Gastrocnemius medialis (tissue), 4 donors: Measurements from ENCODE around the gene GYG2. TPM values are rescaled to one million over a fixed set of nuclear protein-coding genes. Genes with fewer than 3 reads are reported as not detected.

Experiments
- ATAC-seq, 2 donors: fragments of 150-250 bp; one replicate each; pipeline ENCODE4 v1.9.1; 2016
- DNase-seq, 2 donors: peaks; one replicate each; pipeline ENCODE4 v3.0.0-alpha.2; 2019
- H3K27ac ChIP-seq, 4 donors: fragments of 200-600 bp; sonication (generic); 1 replicate in 1 of 4; 2 replicates in 3 of 4; pipeline ENCODE4 v1.5.1; 2016 to 2018; ENCODE audit warnings: mild to moderate bottlenecking in 2 of 4, moderate library complexity in 1 of 4
- H3K27me3 ChIP-seq, 3 donors: fragments of 200-600 bp; sonication (generic) in 2 of 3; 1 replicate in 1 of 3; 2 replicates in 2 of 3; pipeline versions ENCODE4 v1.5.1 to v1.6.0; 2016 to 2019; ENCODE audit warnings: mild to moderate bottlenecking in 1 of 3, moderate library complexity in 1 of 3
- H3K36me3 ChIP-seq, 2 donors: fragments of 200-600 bp; sonication (generic) in 1 of 2; one replicate each; pipeline ENCODE4 v1.5.1; 2017 to 2018
- H3K4me1 ChIP-seq, 2 donors: fragments of 200-600 bp; sonication (generic) in 1 of 2; one replicate each; pipeline ENCODE4 v1.5.1; 2016 to 2017; ENCODE audit warnings: mild to moderate bottlenecking in 2 of 2
- H3K4me3 ChIP-seq, 4 donors: fragments of 200-600 bp; sonication (generic) in 3 of 4; 1 replicate in 1 of 4; 2 replicates in 3 of 4; pipeline ENCODE4 v1.5.1; 2016 to 2019; ENCODE audit warnings: mild to moderate bottlenecking in 2 of 4
- H3K9me3 ChIP-seq, 3 donors: fragments of 200-600 bp; sonication (generic) in 2 of 3; 1 replicate in 1 of 3; 2 replicates in 2 of 3; pipeline ENCODE4 v1.5.1; 2016 to 2019
- CTCF ChIP-seq, 5 experiments: fragments of 450-650 bp in 3 of 5; fragments of 200-600 bp in 2 of 5; sonication (generic) in 2 of 5; IDR thresholded peaks in 4 of 5; conservative IDR thresholded peaks in 1 of 5; 1 replicate in 4 of 5; 2 replicates in 1 of 5; pipeline ENCODE4 v1.5.1; 2016 to 2019; ENCODE audit warnings: antibody characterized with exemption in 5 of 5, mild to moderate bottlenecking in 3 of 5, moderate library complexity in 3 of 5
- POLR2A ChIP-seq, 2 donors: fragments of 450-650 bp; IDR thresholded peaks; one replicate each; pipeline ENCODE4 v1.6.1; 2017; ENCODE audit warnings: antibody characterized with exemption in 2 of 2, mild to moderate bottlenecking in 2 of 2, moderate library complexity in 2 of 2
- in situ Hi-C, 4 donors: fragments of 200-750 bp; cut with MboI; loops; one replicate each; pipeline versions ENCODE4 v1.15.0 to v1.8.0; 2017; ENCODE audit warnings: low sequenced_read_pairs in 4 of 4
- intact Hi-C: fragments of 100-400 bp; cut with DNase I; formaldehyde crosslinking; loops from one replicate; pipeline ENCODE4 v1.15.1; 2023; ENCODE audit warnings: low total_unique reads
- total RNA-seq, 4 donors: library from RNA; depleted of rRNA; stranded (reverse); fragments of >200 nt; gene quantifications; one replicate each; pipeline versions ENCODE4 v1.1.0 to v1.2.3, GENCODE V29; 2016

Gene GYG2
- total RNA-seq, 4 donors from 2014 or later = 0.67 to 0.92 TPM; not detected in 2

- no peak overlapping the region for H3K4me3 ChIP-seq
- DNase-seq = no peak
- H3K4me1 ChIP-seq = no peaks in the 10 kb centered on the region
- in situ Hi-C loops (no loop called here), intact Hi-C loops (no loop called here)
- H3K27me3 ChIP-seq = no peaks in the 10 kb centered on the region
- H3K36me3 ChIP-seq = no peaks in the 10 kb centered on the region
- no peak for ATAC-seq
- no peak overlapping the region for H3K27ac ChIP-seq
- TF ChIP-seq CTCF (IDR thresholded peaks at IDR 0.05 in 4 of 5, conservative IDR thresholded peaks at IDR 0.05 in 1 of 5) = no peak
- no peak for TF ChIP-seq POLR2A (IDR thresholded peaks at IDR 0.05)
- H3K9me3 ChIP-seq = no peaks in the 10 kb centered on the region
Observed at GRCh38 chrX:2867206-2867605, 38.5 kb downstream of the GYG2 start.

- H3K27me3 ChIP-seq = no peaks in the 10 kb centered on the region
- H3K9me3 ChIP-seq = no peaks in the 10 kb centered on the region
- no peak overlapping the region for H3K4me3 ChIP-seq
- H3K4me1 ChIP-seq = no peaks in the 10 kb centered on the region
- no peaks in the 10 kb centered on the region for H3K36me3 ChIP-seq
- DNase-seq = no peak
- intact Hi-C loops = no loop called here
- ATAC-seq = no peak
- TF ChIP-seq CTCF (IDR thresholded peaks at IDR 0.05 in 4 of 5, conservative IDR thresholded peaks at IDR 0.05 in 1 of 5) (no peak), POLR2A (IDR thresholded peaks at IDR 0.05) (no peak)
- in situ Hi-C loops = no loop called here
- H3K27ac ChIP-seq = no peak overlapping the region
Observed at GRCh38 chrX:2870650-2871049, 41.9 kb downstream of the GYG2 start.

GRCh38 chrX:2871831-2872230, 43.1 kb downstream of the GYG2 start:
- Histone ChIP-seq H3K4me3 (no peak overlapping the region), H3K36me3 (no peaks in the 10 kb centered on the region), H3K9me3 (no peaks in the 10 kb centered on the region), H3K4me1 (no peaks in the 10 kb centered on the region), H3K27ac (no peak overlapping the region), H3K27me3 (no peaks in the 10 kb centered on the region)
- no peak for DNase-seq
- ATAC-seq = no peak
- in situ Hi-C loops (no loop called here), intact Hi-C loops (no loop called here)
- TF ChIP-seq POLR2A (IDR thresholded peaks at IDR 0.05) = no peak
- no peak for TF ChIP-seq CTCF (IDR thresholded peaks at IDR 0.05 in 4 of 5, conservative IDR thresholded peaks at IDR 0.05 in 1 of 5)

- Histone ChIP-seq H3K4me1 (no peaks in the 10 kb centered on the region), H3K4me3 (no peak overlapping the region), H3K27me3 (no peaks in the 10 kb centered on the region), H3K36me3 (no peaks in the 10 kb centered on the region), H3K9me3 (no peaks in the 10 kb centered on the region), H3K27ac (no peak overlapping the region)
- TF ChIP-seq POLR2A (IDR thresholded peaks at IDR 0.05) = no peak
- TF ChIP-seq CTCF (IDR thresholded peaks at IDR 0.05 in 4 of 5, conservative IDR thresholded peaks at IDR 0.05 in 1 of 5) = no peak
- intact Hi-C loops = no loop called here
- ATAC-seq = no peak
- in situ Hi-C loops = no loop called here
- DNase-seq = no peak
Observed at GRCh38 chrX:2872671-2873277, 44.0 kb downstream of the GYG2 start.
